ENCODE results near the gene ADAMTS17. TPM values are rescaled to one million over a fixed set of nuclear protein-coding genes. Genes with fewer than 3 reads are reported as not detected.

ADAMTS17 gene
- total RNA-seq, 1 donor from 2014 or later = 3.4 TPM

DNA sequence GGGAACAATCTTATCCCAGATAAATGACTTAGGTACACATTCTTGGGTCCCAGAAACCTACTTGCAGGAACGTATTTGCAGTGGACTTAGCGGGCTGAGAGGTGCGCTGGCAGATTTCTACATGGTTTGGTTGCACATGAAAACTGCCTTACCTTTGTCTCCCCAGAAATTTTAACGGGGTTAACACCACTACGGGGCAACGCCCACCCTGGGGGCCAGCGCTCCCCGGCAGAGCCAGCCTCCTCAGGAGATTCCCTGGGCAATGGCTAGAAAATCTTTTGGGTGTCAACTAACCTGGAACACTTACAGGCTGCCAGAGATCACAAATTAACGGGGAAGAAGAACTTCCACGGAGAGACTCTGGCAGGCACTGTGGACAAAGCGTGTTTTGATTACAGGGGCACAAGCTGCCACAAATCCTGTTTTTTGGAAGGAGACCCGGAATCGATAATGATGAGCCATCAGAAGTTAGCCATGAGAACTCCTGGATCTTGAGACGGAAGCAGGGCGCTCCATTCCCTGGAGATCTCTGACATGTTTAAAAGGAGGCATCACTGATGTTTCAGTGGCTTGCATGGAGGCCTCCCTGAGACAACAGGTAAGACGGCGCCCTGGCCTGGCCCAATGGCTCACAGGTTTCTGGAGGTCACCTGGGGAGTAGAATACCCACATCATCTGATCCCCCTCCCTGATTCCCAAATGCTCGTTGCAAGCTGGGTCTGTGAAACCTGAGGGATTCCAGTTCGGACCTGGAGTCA, 288.9 kb downstream of the ADAMTS17 start:
- DNase-seq (ENCODE audit: low spot score) = no peak
- no peaks in the 10 kb centered on the region for H3K36me3 Mint-ChIP-seq (ENCODE audit: low read depth)
- TF ChIP-seq, protein P1, sequence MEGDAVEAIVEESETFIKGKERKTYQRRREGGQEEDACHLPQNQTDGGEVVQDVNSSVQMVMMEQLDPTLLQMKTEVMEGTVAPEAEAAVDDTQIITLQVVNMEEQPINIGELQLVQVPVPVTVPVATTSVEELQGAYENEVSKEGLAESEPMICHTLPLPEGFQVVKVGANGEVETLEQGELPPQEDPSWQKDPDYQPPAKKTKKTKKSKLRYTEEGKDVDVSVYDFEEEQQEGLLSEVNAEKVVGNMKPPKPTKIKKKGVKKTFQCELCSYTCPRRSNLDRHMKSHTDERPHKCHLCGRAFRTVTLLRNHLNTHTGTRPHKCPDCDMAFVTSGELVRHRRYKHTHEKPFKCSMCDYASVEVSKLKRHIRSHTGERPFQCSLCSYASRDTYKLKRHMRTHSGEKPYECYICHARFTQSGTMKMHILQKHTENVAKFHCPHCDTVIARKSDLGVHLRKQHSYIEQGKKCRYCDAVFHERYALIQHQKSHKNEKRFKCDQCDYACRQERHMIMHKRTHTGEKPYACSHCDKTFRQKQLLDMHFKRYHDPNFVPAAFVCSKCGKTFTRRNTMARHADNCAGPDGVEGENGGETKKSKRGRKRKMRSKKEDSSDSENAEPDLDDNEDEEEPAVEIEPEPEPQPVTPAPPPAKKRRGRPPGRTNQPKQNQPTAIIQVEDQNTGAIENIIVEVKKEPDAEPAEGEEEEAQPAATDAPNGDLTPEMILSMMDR (IDR thresholded peaks at IDR 0.05) = no peak
- H3K27ac Mint-ChIP-seq (ENCODE audit: unreplicated experiment) = no peak overlapping the region
- no peaks in the 10 kb centered on the region for H3K9me3 Mint-ChIP-seq (ENCODE audit: low read depth)
- peaks cover 4% of the 10 kb centered on the region for H3K4me1 Mint-ChIP-seq (ENCODE audit: low read depth)
- no peak overlapping the region for H3K4me3 Mint-ChIP-seq (ENCODE audit: unreplicated experiment)
- no peaks in the 10 kb centered on the region for H3K27me3 Mint-ChIP-seq (ENCODE audit: low read depth)

DNA sequence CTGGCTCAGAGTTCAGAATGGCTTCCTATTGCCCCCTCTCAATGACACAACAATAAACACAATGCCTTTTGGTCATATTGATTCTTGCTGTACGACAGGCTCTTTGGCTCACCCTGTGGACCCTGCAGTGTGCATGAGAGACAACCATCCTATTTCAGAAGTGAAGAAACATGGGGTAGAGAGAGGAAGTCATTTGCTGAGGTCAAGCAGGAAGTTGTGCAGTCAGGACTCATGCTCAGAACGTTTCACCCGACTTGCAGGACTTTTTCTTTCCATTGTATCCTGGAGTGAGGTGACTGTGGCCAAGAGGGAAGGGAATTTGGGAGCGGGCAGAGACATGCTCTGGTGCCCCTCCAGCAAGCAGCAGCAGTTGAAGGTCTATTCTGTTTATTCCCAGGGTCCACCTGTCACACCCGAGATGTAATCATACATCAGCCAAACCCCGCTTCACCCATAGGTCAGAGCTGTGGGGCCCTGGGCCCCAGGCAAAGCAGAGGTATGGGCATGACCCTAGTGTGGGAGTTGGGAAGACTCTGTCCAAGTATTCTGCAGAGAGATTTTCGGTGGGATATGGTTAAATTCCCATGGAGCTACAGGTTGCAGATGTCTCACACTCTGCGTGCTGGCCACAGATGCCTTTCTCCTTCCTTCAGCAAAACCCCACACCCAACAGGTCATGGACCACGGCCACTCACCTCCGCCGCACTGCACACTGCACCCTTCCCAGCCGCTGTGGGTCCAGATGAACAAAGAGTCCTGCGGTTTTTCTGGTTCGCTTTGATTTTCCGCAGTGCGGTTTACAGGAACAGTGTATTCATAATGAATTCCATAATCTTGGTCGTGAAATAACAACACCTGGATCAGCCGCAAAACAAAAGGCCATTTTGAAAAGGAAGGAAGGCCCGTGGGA, 290.6 kb downstream of the ADAMTS17 start:
- peaks cover 4% of the 10 kb centered on the region for H3K4me1 Mint-ChIP-seq (ENCODE audit: low read depth)
- no peaks in the 10 kb centered on the region for H3K9me3 Mint-ChIP-seq (ENCODE audit: low read depth)
- H3K36me3 Mint-ChIP-seq (ENCODE audit: low read depth) = peaks cover 1% of the 10 kb centered on the region
- TF ChIP-seq, protein P1 (IDR thresholded peaks at IDR 0.05) = no peak
- no peaks in the 10 kb centered on the region for H3K27me3 Mint-ChIP-seq (ENCODE audit: low read depth)
- DNase-seq (ENCODE audit: low spot score) = no peak
- no peak overlapping the region for H3K4me3 Mint-ChIP-seq (ENCODE audit: unreplicated experiment)
- H3K27ac Mint-ChIP-seq (ENCODE audit: unreplicated experiment) = no peak overlapping the region

DNA sequence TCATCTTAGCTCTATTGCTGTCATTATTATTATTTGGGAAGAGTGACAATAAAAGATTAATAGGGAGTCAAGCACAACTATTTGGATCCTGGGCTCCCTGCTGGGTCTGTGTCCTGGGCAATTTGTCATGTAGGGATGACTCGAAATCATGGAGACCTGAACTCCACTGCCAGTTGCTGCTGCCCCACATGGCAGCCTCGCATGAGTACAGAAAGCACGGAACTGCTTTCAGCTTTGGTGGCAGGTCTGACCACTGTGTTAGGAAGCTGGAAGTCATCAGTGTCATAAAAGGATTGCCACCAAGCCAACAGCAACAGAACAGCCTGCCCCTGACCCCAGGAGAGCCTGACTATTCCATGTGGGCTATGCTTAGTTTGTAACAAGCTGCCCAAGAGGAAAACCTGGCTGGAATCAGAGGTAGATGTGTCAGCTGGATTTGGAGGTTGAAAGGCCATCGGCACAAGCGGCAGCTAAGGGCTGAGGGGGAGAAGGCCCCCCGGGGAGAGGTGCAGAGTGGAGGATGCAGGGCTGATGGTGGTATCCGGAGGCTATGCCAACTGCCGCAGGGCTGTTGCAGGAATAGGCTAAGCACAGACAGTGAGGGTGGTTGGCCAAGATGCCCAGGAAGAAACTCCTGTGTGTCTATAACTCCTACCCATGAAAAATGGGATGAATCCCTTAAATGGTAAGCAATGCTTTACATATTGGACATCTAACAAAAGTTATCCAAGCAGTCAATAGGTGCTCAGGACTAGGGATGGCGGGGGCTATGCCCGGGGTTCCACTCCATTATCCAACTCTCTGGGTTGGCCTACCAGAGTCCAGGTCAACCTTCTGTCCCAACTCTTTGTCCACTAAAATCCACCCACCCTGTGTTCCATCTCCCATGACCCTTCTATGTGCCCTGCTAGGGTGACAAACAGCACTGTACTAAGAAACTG, 291.6 kb downstream of the ADAMTS17 start:
- H3K4me1 Mint-ChIP-seq (ENCODE audit: low read depth) = peaks cover 4% of the 10 kb centered on the region

DNA sequence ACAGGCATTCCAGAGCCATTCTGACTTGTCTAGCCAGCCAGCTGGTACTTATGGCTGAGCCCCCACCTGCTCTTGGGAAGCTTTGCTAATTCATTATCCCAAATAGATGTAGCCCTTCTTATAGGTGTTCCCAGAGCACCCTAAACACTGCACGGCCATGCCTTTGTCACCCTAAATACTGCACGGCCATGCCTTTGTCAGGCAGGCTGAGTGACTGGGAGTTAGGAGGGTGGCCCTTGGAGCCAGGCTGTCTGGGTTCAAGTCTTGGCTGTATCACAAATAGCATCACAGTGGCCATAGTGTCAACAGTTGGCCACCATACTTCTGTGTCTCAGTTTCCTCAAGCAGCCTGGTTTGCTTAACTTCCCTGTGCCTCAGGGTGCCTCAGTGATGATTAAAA, 292.3 kb downstream of the ADAMTS17 start:
- TF ChIP-seq, protein P1 (IDR thresholded peaks at IDR 0.05) = no peak
- Mint-ChIP-seq H3K4me3 (ENCODE audit: unreplicated experiment) (no peak overlapping the region), H3K4me1 (ENCODE audit: low read depth) (peaks cover 4% of the 10 kb centered on the region), H3K27me3 (ENCODE audit: low read depth) (no peaks in the 10 kb centered on the region), H3K27ac (ENCODE audit: unreplicated experiment) (no peak overlapping the region), H3K9me3 (ENCODE audit: low read depth) (no peaks in the 10 kb centered on the region), H3K36me3 (ENCODE audit: low read depth) (peaks cover 1% of the 10 kb centered on the region)
- no peak for DNase-seq (ENCODE audit: low spot score)

More for the DNA sequence above, 291.6 kb downstream of the ADAMTS17 start:
- H3K4me3 Mint-ChIP-seq (ENCODE audit: unreplicated experiment) = no peak overlapping the region
- no peaks in the 10 kb centered on the region for H3K27me3 Mint-ChIP-seq (ENCODE audit: low read depth)
- TF ChIP-seq, protein P1 (IDR thresholded peaks at IDR 0.05) = no peak
- no peaks in the 10 kb centered on the region for H3K9me3 Mint-ChIP-seq (ENCODE audit: low read depth)
- peaks cover 1% of the 10 kb centered on the region for H3K36me3 Mint-ChIP-seq (ENCODE audit: low read depth)
- DNase-seq (ENCODE audit: low spot score) = no peak
- H3K27ac Mint-ChIP-seq (ENCODE audit: unreplicated experiment) = no peak overlapping the region
